Stimulated activated naive CD8-positive, alpha-beta T cell treated with anti-CD3 and anti-CD28 coated beads, Interleukin-15, amount 100 ng/mL, for 72 hours (primary cell): Measurements from ENCODE around the gene VPS13D.

Source experiments
- ATAC-seq: fragments of 150-1000 bp; cut with Tn5 transposase; 2 replicates; pipeline ENCODE4 v1.10.0; 2021; ENCODE audit warnings: mild to moderate bottlenecking, moderate library complexity
- DNase-seq, 2 donors: peaks; one replicate each; pipeline ENCODE4 v3.0.0; 2021 to 2022
- H3K27ac Mint-ChIP-seq, 2 donors: one replicate each; pipeline ENCODE4 v1.8.0; 2022; ENCODE audit warnings: mild to moderate bottlenecking in 2 of 2, mixed read lengths in 2 of 2, moderate library complexity in 2 of 2
- H3K27me3 Mint-ChIP-seq: one replicate; pipeline ENCODE4 v1.8.0; 2022; ENCODE audit warnings: mixed read lengths
- H3K4me1 Mint-ChIP-seq: one replicate; pipeline ENCODE4 v1.8.0; 2022; ENCODE audit warnings: mild to moderate bottlenecking, mixed read lengths
- H3K4me3 Mint-ChIP-seq, 2 donors: one replicate each; pipeline ENCODE4 v1.8.0; 2022; ENCODE audit warnings: mild to moderate bottlenecking in 2 of 2, mixed read lengths in 2 of 2, moderate library complexity in 1 of 2
- H3K9me3 Mint-ChIP-seq, 2 donors: one replicate each; pipeline ENCODE4 v1.8.0; 2022; ENCODE audit warnings: mixed read lengths in 2 of 2

Gene VPS13D

DNA sequence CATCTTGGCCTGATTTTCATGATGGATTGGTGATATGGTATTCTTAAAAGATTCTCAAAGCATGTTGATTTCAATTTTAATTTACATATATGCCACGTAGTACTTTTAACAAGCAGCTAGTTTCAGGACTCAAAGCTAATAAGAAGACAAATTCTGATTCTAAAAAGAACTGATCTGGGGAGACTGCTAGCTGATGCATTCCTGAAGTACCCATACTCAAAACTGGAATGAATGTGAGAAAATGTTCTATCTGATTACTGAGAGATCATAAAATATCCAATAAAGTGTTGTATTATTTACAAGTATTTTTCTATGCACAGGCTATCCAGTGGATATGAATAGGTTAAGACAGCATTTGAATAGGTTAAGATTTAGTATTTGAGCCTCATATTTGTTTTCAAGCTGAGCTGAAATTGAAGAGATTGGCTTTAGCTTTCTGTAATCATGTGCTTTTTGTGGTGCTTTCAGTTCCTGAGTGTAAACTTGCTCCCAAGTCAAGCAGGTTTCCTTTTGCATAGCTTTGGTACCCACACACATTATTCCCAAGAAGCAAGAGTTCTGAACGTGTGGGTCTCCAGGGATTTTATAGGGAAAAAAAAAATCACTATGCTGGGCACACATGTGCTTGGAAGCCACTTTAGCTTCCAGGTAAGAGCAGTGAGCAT, 114.1 kb downstream of the VPS13D start:
- no peak for DNase-seq
- peaks cover 75% of the 10 kb centered on the region for H3K4me1 Mint-ChIP-seq
- no peak overlapping the region for H3K27ac Mint-ChIP-seq

GRCh38 chr1:12344596-12345349, 114.9 kb downstream of the VPS13D start:
- Mint-ChIP-seq H3K4me3 (peak overlapping the region; percentile 78 to 81), H3K27ac (peak overlapping the region; percentile 96 to 97), H3K9me3 (peaks cover 0 to 6% of the 10 kb centered on the region in 2 donors), H3K4me1 (peaks cover 73% of the 10 kb centered on the region), H3K27me3 (no peaks in the 10 kb centered on the region)
- ATAC-seq, result peak; percentile 85
- peak; percentile 12 to 42 for DNase-seq

More for the DNA sequence above, 114.1 kb downstream of the VPS13D start:
- Mint-ChIP-seq H3K4me3 (peak overlapping the region; percentile 44 to 81), H3K27me3 (no peaks in the 10 kb centered on the region), H3K9me3 (no peaks in the 10 kb centered on the region)
- no peak for ATAC-seq

DNA sequence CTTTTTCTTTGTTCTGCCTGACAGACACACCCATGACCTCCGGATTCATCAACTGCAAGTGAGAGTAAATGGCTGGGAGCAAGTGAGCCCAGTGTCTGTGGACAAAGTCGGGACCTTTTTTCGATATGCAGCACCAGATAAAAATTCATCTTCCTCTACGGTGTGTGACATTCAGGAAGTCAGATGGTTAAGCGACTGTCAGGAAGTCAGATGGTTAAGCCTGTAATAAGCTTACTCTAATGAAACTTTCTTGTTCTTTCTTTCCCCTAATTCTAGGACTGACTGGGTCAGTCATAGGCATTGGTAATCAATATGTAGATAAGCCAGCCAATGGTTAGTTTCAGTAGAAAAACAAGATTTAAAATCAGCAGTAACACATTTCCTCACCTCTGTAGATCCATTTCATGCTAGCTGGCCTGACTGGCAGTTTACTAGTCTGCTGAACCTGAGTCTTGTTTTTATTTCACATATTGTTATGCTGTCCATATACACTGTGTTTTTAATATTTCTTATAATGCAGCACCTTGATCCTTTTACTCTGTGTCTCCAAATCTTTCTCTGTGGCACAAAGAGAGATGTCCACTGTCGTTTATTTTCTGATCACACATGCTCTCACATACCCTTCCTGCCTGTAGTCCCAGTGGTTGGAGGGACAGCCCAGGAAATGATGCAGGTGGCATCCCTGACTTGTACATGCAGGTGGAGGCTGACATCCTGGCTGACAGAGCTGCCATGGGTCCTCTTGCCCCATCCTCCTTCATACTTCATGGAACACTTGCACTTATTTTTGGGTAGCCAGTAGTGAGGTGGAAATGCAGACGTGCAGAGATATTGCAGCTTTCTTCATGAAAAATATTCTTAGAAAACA, 115.8 kb downstream of the VPS13D start:
- H3K4me1 Mint-ChIP-seq, result peaks cover 65% of the 10 kb centered on the region
- DNase-seq, result peak; percentile 13 to 16
- ATAC-seq, result peak; percentile 64
- peak overlapping the region; percentile 96 to 97 for H3K27ac Mint-ChIP-seq
- no peaks in the 10 kb centered on the region for H3K27me3 Mint-ChIP-seq
- H3K4me3 Mint-ChIP-seq, result peak overlapping the region; percentile 78 to 81
- peaks cover 7 to 13% of the 10 kb centered on the region in 2 donors for H3K9me3 Mint-ChIP-seq

- no peak for DNase-seq
- peaks cover 10 to 15% of the 10 kb centered on the region in 2 donors for H3K9me3 Mint-ChIP-seq
- H3K4me1 Mint-ChIP-seq, result peaks cover 55% of the 10 kb centered on the region
- H3K27me3 Mint-ChIP-seq, result no peaks in the 10 kb centered on the region
- H3K4me3 Mint-ChIP-seq, result no peak overlapping the region
- peak overlapping the region in 1 of 2 donors; percentile 30 for H3K27ac Mint-ChIP-seq
- no peak for ATAC-seq
Measured at GRCh38 chr1:12346483-12347151, 116.8 kb downstream of the VPS13D start.

GRCh38 chr1:12348113-12348512, 118.3 kb downstream of the VPS13D start:
- no peak for ATAC-seq
- Mint-ChIP-seq H3K4me3 (no peak overlapping the region), H3K9me3 (peaks cover 10 to 15% of the 10 kb centered on the region in 2 donors), H3K27me3 (no peaks in the 10 kb centered on the region), H3K27ac (no peak overlapping the region), H3K4me1 (peaks cover 41% of the 10 kb centered on the region)
- DNase-seq, result no peak

DNA sequence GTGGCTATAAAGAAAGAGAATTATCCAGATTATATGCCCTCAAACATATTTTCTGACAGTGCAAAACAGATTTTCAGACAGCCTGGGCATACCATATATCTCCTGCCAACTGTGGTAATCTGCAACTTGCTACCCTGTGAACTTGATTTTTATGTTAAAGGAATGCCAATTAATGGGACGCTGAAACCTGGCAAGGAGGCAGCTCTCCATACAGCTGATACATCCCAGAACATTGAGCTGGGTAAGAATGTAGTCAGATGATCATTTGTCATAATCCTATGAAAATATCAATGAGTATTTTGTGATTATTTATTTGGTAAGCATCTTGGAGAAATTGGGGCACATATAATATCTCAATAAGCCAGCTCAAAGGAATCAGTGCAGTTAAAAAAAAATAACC, 124.2 kb downstream of the VPS13D start:
- H3K4me3 Mint-ChIP-seq, result no peak overlapping the region
- no peak for DNase-seq
- H3K27ac Mint-ChIP-seq, result no peak overlapping the region
- ATAC-seq, result no peak
- H3K4me1 Mint-ChIP-seq, result no peaks in the 10 kb centered on the region
- H3K27me3 Mint-ChIP-seq, result no peaks in the 10 kb centered on the region
- peaks cover 10 to 15% of the 10 kb centered on the region in 2 donors for H3K9me3 Mint-ChIP-seq

DNA sequence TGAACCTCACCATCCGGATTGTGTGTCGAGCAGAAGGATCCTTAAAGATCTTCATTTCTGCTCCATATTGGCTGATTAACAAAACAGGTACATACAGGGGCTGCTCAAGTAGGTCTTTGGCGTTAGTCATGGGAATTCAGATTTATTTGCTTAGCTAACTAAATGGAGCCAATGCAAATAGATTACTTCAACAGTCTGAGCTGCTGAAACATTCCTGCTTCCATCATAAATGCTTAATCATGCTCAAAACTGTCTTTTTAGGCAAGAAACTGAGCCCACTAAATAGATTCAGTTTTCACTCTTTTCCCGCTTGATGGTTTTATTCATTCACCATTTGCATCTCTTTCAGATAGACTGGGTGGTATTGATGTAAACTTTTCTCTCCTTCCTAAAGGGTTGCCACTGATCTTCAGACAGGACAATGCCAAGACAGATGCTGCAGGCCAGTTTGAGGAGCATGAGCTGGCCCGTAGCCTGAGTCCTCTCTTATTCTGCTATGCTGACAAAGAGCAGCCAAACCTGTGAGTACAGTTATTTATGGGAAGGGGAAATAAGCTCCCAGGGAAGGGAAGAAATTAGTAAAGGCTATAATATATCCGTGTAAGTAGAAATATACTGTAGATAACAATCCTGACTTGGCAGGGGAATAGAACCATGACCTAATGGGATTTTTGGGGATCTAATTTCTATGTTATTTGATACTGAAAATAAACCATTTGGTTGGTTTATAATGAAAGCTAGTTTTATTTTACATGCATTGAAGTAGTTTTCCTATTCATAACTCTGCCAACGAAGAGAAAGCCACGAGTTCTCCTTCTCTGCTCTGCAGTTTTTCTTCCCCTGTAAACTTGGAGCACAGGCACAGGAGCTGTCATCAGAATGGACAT, 126.4 kb downstream of the VPS13D start:
- H3K27me3 Mint-ChIP-seq, result no peaks in the 10 kb centered on the region

DNA sequence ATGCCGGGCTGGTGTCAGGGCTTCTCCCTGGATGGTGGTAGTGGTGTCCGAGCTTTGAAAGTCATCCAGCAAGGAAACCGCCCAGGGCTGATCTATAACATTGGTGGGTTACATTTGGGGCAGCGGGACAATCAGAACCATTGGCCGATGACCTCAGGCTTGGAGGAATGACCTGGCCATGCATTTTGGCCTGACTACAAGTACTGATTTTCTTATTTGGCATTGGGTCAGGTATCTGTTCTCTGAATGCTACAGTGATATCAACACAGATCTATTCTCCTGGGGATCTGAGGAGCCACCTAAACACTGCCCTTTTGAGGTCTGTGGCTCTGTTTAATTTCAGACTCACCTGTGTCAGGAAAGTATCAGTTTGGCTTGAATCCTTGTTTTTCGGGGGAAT, 128.7 kb downstream of the VPS13D start:
- DNase-seq (no peak), ATAC-seq (no peak)
- no peak overlapping the region for H3K27ac Mint-ChIP-seq
- no peaks in the 10 kb centered on the region for H3K9me3 Mint-ChIP-seq
- H3K27me3 Mint-ChIP-seq, result no peaks in the 10 kb centered on the region
- H3K4me3 Mint-ChIP-seq, result no peak overlapping the region
- no peaks in the 10 kb centered on the region for H3K4me1 Mint-ChIP-seq

More for the DNA sequence above, 126.4 kb downstream of the VPS13D start:
- DNase-seq (no peak), ATAC-seq (no peak)
- H3K4me1 Mint-ChIP-seq, result no peaks in the 10 kb centered on the region
- no peak overlapping the region for H3K4me3 Mint-ChIP-seq
- no peak overlapping the region for H3K27ac Mint-ChIP-seq
- H3K9me3 Mint-ChIP-seq, result no peaks in the 10 kb centered on the region

GRCh38 chr1:12359359-12360133, 129.7 kb downstream of the VPS13D start:
- Mint-ChIP-seq H3K9me3 (no peaks in the 10 kb centered on the region), H3K27me3 (no peaks in the 10 kb centered on the region), H3K27ac (no peak overlapping the region), H3K4me1 (peaks cover under 1% of the 10 kb centered on the region), H3K4me3 (no peak overlapping the region)
- no peak for ATAC-seq
- DNase-seq, result no peak

DNA sequence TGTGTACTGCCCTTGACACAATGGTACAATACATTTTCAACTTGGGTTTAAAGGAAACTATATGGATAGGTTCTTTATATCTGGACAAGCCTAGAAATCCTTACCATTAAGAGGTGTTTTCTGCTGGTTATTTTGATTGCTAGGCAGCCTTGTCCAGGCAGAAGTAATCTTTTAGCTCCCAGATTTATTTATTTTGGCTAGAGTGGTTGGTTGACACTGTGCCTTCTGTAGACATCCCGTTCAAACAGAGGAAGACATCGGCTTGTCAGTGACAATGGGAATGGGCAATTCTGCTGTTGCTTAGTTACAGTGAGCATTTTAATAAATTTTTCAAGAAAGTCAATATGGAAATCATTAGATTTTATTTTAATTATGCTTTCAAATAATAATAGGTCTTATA, 138.8 kb downstream of the VPS13D start:
- Mint-ChIP-seq H3K9me3 (no peaks in the 10 kb centered on the region), H3K4me3 (no peak overlapping the region), H3K27ac (peak overlapping the region in 1 of 2 donors; percentile 50), H3K4me1 (peaks cover 9% of the 10 kb centered on the region), H3K27me3 (no peaks in the 10 kb centered on the region)
- ATAC-seq (no peak), DNase-seq (no peak)

GRCh38 chr1:12369258-12369657, 139.4 kb downstream of the VPS13D start:
- ATAC-seq (no peak), DNase-seq (no peak)
- Mint-ChIP-seq H3K27ac (no peak overlapping the region), H3K27me3 (no peaks in the 10 kb centered on the region), H3K4me1 (peaks cover 9% of the 10 kb centered on the region), H3K4me3 (no peak overlapping the region), H3K9me3 (no peaks in the 10 kb centered on the region)

DNA sequence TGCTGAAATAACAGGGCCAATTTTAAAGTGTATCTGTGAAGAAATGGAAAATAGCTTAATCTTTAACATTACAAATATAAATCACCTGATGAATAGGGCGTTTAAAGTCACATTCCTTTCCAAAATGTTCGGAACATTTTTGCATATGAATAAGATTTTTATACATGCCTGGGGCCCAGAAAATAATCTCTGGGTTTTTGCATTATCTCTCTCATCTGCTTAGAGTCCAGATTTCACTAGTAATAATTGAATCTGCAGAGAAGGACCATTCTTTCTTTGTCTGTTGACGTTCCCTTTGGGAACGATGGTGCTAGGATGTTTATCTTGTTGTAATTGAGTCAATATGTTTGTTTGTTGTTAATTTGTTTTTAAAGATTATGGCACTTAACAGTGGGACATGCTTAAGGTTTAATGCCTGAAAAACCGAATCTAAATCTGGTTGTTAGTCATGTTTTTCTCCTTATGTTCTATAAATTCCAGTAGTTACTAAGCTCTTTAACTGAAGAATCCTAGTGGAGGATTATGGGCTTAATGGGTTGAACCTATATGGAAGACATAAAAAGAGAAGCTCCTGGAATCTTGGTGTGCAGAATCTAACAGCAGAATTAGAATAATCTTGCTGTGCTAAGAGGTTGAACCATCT, 140.6 kb downstream of the VPS13D start:
- no peaks in the 10 kb centered on the region for H3K27me3 Mint-ChIP-seq
- no peak for DNase-seq
- peak overlapping the region in 1 of 2 donors; percentile 29 for H3K27ac Mint-ChIP-seq
- no peak for ATAC-seq
- no peaks in the 10 kb centered on the region for H3K9me3 Mint-ChIP-seq
- H3K4me1 Mint-ChIP-seq, result no peaks in the 10 kb centered on the region
- H3K4me3 Mint-ChIP-seq, result no peak overlapping the region

- Mint-ChIP-seq H3K9me3 (no peaks in the 10 kb centered on the region), H3K27me3 (no peaks in the 10 kb centered on the region), H3K4me3 (no peak overlapping the region), H3K27ac (no peak overlapping the region), H3K4me1 (peaks cover 2% of the 10 kb centered on the region)
- DNase-seq, result no peak
- ATAC-seq, result no peak
Measured at GRCh38 chr1:12371053-12371452, 141.2 kb downstream of the VPS13D start.
